Thyroid gland (tissue), 4 donors: ENCODE measurements around the gene CASP8AP2. TPM values are rescaled to one million over a fixed set of nuclear protein-coding genes. Genes with fewer than 3 reads are reported as not detected.
"Not testable (repeated sequence)": the region's sequence is repeated elsewhere in the genome, so short reads cannot be mapped to it uniquely, and the experiment has no call there.

Experiments used
- DNase-seq, 2 donors: peaks; one replicate each; pipeline ENCODE4 v3.0.0-alpha.2; 2019
- H3K27ac ChIP-seq, 3 donors: fragments of 200-600 bp; sonication (generic); 1 replicate in 2 of 3; 2 replicates in 1 of 3; pipeline ENCODE4 v1.5.1; 2016 to 2019; ENCODE audit warnings: mild to moderate bottlenecking in 1 of 3, moderate library complexity in 1 of 3
- H3K27me3 ChIP-seq: fragments of 200-600 bp; sonication (generic); one replicate; pipeline ENCODE4 v1.5.1; 2019
- H3K36me3 ChIP-seq, 2 donors: fragments of 200-600 bp; sonication (generic); one replicate each; pipeline ENCODE4 v1.5.1; 2016 to 2019
- H3K4me1 ChIP-seq, 2 donors: fragments of 200-600 bp; sonication (generic); one replicate each; pipeline ENCODE4 v1.5.1; 2017 to 2019
- H3K4me3 ChIP-seq, 3 donors: fragments of 200-600 bp; sonication (generic); replicated peaks in 1 of 3; 1 replicate in 2 of 3; 2 replicates in 1 of 3; pipeline ENCODE4 v1.5.1; 2016; ENCODE audit warnings: mild to moderate bottlenecking in 1 of 3
- H3K9me3 ChIP-seq: fragments of 200-600 bp; sonication (generic); one replicate; pipeline ENCODE4 v1.5.1; 2017
- CTCF ChIP-seq, 6 experiments: fragments of 200-600 bp in 3 of 6; fragments of 450-650 bp in 3 of 6; sonication (generic) in 3 of 6; IDR thresholded peaks; one replicate each; pipeline ENCODE4 v1.5.1; 2016 to 2019; ENCODE audit warnings: antibody characterized with exemption in 6 of 6, mild to moderate bottlenecking in 2 of 6, inconsistent platforms in 1 of 6, moderate library complexity in 1 of 6
- POLR2A ChIP-seq, 2 donors: fragments of 450-650 bp; IDR thresholded peaks; one replicate each; pipeline ENCODE4 v1.6.1; 2017; ENCODE audit warnings: antibody characterized with exemption in 2 of 2, mild to moderate bottlenecking in 2 of 2, moderate library complexity in 1 of 2
- WGBS, 2 donors: methylation state at CpG; one replicate each; pipeline ENCODE4 v1.1.5; 2017; 5-methylcytosine and 5-hydroxymethylcytosine counted together
- intact Hi-C: fragments of 100-400 bp; cut with DNase I; formaldehyde crosslinking; loops from one replicate; pipeline ENCODE4 v1.15.1; 2023
- total RNA-seq, 4 donors: library from RNA; depleted of rRNA; stranded (reverse); fragments of >200 nt; gene quantifications; one replicate each; pipeline ENCODE4 v1.2.3, GENCODE V29; 2016

Gene CASP8AP2
- total RNA-seq, 4 donors from 2014 or later: 16.4 to 22.6 (median 18.0) TPM

DNA sequence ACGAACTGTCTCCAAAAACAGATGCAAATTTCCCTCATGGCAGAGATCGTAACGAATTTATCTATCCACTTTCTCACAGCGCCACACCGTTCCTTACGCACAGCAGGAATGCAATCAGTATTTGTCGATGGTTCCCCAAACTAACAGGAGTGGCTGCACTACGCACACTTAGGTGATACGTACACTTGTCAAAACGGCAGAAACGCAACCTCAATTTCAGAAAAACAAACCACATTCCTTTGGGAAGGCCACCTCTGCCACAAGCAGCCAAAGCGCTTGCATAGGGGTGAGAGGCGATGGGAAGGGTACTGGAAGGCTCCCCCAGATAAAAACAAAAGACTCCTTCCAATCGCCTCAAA is 10.7 kb upstream of the CASP8AP2 start:
- intact Hi-C loops: no loop called here
- DNase-seq: peak; percentile 37 to 44
- H3K4me3 ChIP-seq: peak overlapping the region; percentile 59 to 78 (median 59)

GRCh38 chr6:89819336-89820130 is 10.1 kb upstream of the CASP8AP2 start, which contains the start of gene MDN1:
Gene MDN1, minus strand, starts transcription at chr6:89819794. Its CDS starts 187 bp downstream, at chr6:89819607.
- no peaks in the 10 kb centered on the region for H3K27me3 ChIP-seq
- peak; percentile 91 to 94 for DNase-seq
- H3K4me1 ChIP-seq: peaks cover 11 to 13% of the 10 kb centered on the region in 2 donors
- peak within 1 kb of the TSS; percentile 59 to 78 (median 59) for H3K4me3 ChIP-seq
- WGBS, 2 donors: 0 to 1% methylated on average over 28 to 36 of the region's 65 CpGs
- H3K36me3 ChIP-seq: no peaks in the 10 kb centered on the region
- intact Hi-C loops: loop anchor here (10.0 kb wide), 1 partner anchor 765 kb away; the partner anchor contains the start of gene MAP3K7
- H3K27ac ChIP-seq: peak within 1 kb of the TSS; percentile 84 to 92 (median 88)
- TF ChIP-seq POLR2A (IDR thresholded peaks at IDR 0.05) (peak in 1 of 2 donors; percentile 89), CTCF (IDR thresholded peaks at IDR 0.05) (no peak)
- H3K9me3 ChIP-seq: no peaks in the 10 kb centered on the region

More for the DNA sequence above, 10.7 kb upstream of the CASP8AP2 start:
- peaks cover 11 to 13% of the 10 kb centered on the region in 2 donors for H3K4me1 ChIP-seq
- no peaks in the 10 kb centered on the region for H3K9me3 ChIP-seq
- H3K27me3 ChIP-seq: no peaks in the 10 kb centered on the region
- WGBS, 2 donors: 0% methylated on average over 14 of the region's 14 CpGs
- peak overlapping the region; percentile 84 to 92 (median 88) for H3K27ac ChIP-seq
- no peaks in the 10 kb centered on the region for H3K36me3 ChIP-seq
- TF ChIP-seq POLR2A (IDR thresholded peaks at IDR 0.05) (peak in 1 of 2 donors; percentile 8), CTCF (IDR thresholded peaks at IDR 0.05) (no peak)

DNA sequence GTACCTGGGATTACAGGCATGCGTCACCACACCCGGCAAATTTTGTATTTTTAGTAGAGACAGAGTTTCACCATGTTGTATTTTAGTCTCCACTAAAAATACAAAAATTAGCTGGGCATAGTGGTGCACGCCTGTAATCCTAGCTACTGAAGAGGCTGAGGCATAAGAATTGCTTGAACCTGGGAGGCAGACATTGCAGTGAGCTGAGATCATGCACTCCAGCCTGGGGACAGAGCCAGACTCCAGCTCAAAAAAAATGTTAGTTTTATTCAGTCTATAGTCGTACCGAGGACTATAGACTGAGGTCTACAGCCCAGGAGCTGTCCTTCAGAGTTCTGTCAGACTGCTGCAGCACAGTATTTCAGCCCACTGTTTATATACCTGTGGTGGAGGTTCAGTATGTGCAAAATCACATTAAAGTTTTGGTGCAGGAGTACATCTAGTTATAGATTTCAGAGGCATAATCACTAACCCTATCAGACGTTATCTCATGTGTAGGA is 3.6 kb upstream of the CASP8AP2 start:
- no peak overlapping the region for H3K4me3 ChIP-seq
- peak; percentile 17 to 45 for DNase-seq

DNA sequence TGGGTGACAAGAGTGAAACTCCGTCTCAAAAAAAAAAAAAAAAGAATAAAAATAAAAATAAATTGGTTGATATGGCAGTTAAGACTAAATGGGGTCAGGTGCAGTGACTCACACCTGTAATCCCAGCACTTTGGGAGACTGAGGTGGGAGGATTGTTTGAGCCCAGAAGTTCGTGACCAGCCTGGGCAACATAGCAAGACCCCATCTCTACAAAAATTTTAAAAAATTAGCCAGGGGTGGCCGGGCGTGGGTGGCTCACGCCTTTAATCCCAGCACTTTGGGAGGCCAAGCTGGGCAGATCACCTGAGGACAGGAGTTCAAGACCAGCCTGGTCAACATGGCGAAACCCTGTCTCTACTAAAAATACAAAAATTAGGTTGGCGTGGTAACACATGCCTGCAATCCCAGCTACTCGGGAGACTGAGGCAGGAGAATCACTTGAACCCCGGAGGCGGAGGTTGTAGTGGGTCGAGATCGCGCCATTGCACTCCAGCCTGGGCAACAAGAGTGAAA is 1.1 kb upstream of the CASP8AP2 start:
- H3K9me3 ChIP-seq: not testable (repeated sequence)
- WGBS, 2 donors: 60 to 70% methylated on average over 13 of the region's 13 CpGs

More for the DNA sequence above, 3.6 kb upstream of the CASP8AP2 start:
- TF ChIP-seq POLR2A (IDR thresholded peaks at IDR 0.05) (no peak), CTCF (IDR thresholded peaks at IDR 0.05) (no peak)
- intact Hi-C loops: loop anchor here (10.0 kb wide), 1 partner anchor 759 kb away; the partner anchor contains the start of gene MAP3K7
- Histone ChIP-seq H3K27me3 (no peaks in the 10 kb centered on the region), H3K27ac (no peak overlapping the region), H3K36me3 (no peaks in the 10 kb centered on the region), H3K4me1 (peaks cover 0 to 8% of the 10 kb centered on the region in 2 donors), H3K9me3 (no peaks in the 10 kb centered on the region)
- 51 to 61% methylated on average over 6 of the region's 6 CpGs for WGBS, 2 donors

DNA sequence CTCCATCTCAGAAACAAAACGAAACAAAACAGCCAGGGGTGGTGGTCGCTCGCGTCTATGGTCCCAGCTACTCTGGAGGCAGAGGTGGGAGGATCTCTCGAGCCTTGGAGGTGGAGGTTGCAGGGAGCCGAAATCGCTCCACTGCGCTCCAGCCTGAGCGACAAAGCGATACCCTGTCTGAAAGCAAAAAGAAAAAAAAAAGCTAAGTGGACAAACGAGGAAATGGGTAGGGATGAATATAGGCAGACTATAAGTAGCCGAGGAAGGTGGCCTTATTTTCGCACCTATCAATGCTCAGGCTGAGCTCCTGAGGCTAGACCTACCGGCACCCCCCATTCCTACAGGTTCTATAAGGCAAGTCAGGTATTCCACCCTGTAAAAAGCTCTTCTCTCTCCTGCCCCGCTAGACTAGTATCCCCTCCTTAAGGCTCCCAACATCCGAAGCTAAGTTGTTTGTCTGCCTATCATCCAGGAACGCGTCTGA is 650 bp upstream of the CASP8AP2 start:
- Histone ChIP-seq H3K36me3 (peaks cover 2 to 5% of the 10 kb centered on the region in 2 donors), H3K9me3 (no peaks in the 10 kb centered on the region), H3K4me3 (peak overlapping the region; percentile 3 to 77 (median 53)), H3K27ac (peak overlapping the region; percentile 47 to 73 (median 73)), H3K4me1 (peaks cover 0 to 10% of the 10 kb centered on the region in 2 donors), H3K27me3 (no peaks in the 10 kb centered on the region)
- TF ChIP-seq CTCF (IDR thresholded peaks at IDR 0.05): no peak
- no peak for DNase-seq
- 3 to 8% methylated on average over 18 of the region's 18 CpGs for WGBS, 2 donors
- intact Hi-C loops: loop anchor here (10.0 kb wide), 1 partner anchor 756 kb away; the partner anchor contains the start of gene MAP3K7

More for the DNA sequence above, 1.1 kb upstream of the CASP8AP2 start:
- H3K4me3 ChIP-seq: peak overlapping the region; percentile 3 to 77 (median 53)
- H3K4me1 ChIP-seq, H3K36me3 ChIP-seq, H3K27me3 ChIP-seq, DNase-seq: not testable (repeated sequence)
- intact Hi-C loops: loop anchor here (10.0 kb wide), 1 partner anchor 756 kb away; the partner anchor contains the start of gene MAP3K7
- H3K27ac ChIP-seq: peak overlapping the region; percentile 47 to 73 (median 73)
